Urinary bladder (tissue), 4 donors: ENCODE results near the gene OGFOD2. TPM values are rescaled to one million over a fixed set of nuclear protein-coding genes. Genes with fewer than 3 reads are reported as not detected.

Experiments used
- DNase-seq: peaks from one replicate; pipeline ENCODE4 v3.0.0-alpha.2; 2015; ENCODE audit errors: extremely low spot score
- H3K27ac ChIP-seq: one replicate; pipeline ENCODE4 v1.5.1; 2013; ENCODE audit warnings: low read depth, mild to moderate bottlenecking, moderate library complexity
- H3K36me3 ChIP-seq: one replicate; pipeline ENCODE4 v1.6.1; 2013; ENCODE audit warnings: mild to moderate bottlenecking, moderate library complexity; ENCODE audit not compliant: insufficient read depth
- H3K4me1 ChIP-seq: one replicate; pipeline ENCODE4 v1.6.1; 2013; ENCODE audit warnings: mild to moderate bottlenecking, moderate library complexity; ENCODE audit not compliant: insufficient read depth
- H3K4me3 ChIP-seq: one replicate; pipeline ENCODE4 v1.5.1; 2013; ENCODE audit warnings: low read depth, low read length
- WGBS: extraction: QIAGEN DNeasy Blood & Tissue Kit; methylation state at CpG from one replicate; pipeline ENCODE4 v1.1.7; 2013; 5-methylcytosine and 5-hydroxymethylcytosine counted together
- polyA plus RNA-seq: library from polyadenylated mRNA; stranded (reverse); fragments of 200-250 nt; gene quantifications from one replicate; pipeline ENCODE4 v1.2.3, GENCODE V29; 2013
- total RNA-seq: library from RNA; depleted of rRNA; stranded (reverse); fragments of >200 nt; gene quantifications from one replicate; pipeline ENCODE4 v1.2.3, GENCODE V29; 2014
- donor health status: healthy with polysubstance abuse.
- donor health status: healthy.

OGFOD2 gene
- total and polyA plus RNA-seq, 2 donors, result 6.5 to 17.1 TPM

GRCh38 chr12:122977153-122977552 is 2.1 kb downstream of the OGFOD2 start:
- Histone ChIP-seq H3K36me3 (no peaks in the 10 kb centered on the region), H3K4me3 (no peak overlapping the region), H3K27ac (no peak overlapping the region), H3K4me1 (peaks cover 1% of the 10 kb centered on the region)
- no peak for DNase-seq
- 93% methylated on average over 6 of the region's 6 CpGs for WGBS

- DNase-seq, result no peak
- H3K4me3 ChIP-seq, result no peak overlapping the region
- H3K4me1 ChIP-seq, result peaks cover 1% of the 10 kb centered on the region
- H3K36me3 ChIP-seq, result no peaks in the 10 kb centered on the region
- H3K27ac ChIP-seq, result no peak overlapping the region
- 88% methylated on average over 9 of the region's 9 CpGs for WGBS
Observed at GRCh38 chr12:122977655-122978392, 2.8 kb downstream of the OGFOD2 start.

GRCh38 chr12:122978507-122978955 is 3.5 kb downstream of the OGFOD2 start:
- WGBS, result 88% methylated on average over 21 of the region's 21 CpGs
- H3K27ac ChIP-seq, result no peak overlapping the region
- H3K4me1 ChIP-seq, result peaks cover 1% of the 10 kb centered on the region
- DNase-seq, result no peak
- no peak overlapping the region for H3K4me3 ChIP-seq
- H3K36me3 ChIP-seq, result no peaks in the 10 kb centered on the region

DNA sequence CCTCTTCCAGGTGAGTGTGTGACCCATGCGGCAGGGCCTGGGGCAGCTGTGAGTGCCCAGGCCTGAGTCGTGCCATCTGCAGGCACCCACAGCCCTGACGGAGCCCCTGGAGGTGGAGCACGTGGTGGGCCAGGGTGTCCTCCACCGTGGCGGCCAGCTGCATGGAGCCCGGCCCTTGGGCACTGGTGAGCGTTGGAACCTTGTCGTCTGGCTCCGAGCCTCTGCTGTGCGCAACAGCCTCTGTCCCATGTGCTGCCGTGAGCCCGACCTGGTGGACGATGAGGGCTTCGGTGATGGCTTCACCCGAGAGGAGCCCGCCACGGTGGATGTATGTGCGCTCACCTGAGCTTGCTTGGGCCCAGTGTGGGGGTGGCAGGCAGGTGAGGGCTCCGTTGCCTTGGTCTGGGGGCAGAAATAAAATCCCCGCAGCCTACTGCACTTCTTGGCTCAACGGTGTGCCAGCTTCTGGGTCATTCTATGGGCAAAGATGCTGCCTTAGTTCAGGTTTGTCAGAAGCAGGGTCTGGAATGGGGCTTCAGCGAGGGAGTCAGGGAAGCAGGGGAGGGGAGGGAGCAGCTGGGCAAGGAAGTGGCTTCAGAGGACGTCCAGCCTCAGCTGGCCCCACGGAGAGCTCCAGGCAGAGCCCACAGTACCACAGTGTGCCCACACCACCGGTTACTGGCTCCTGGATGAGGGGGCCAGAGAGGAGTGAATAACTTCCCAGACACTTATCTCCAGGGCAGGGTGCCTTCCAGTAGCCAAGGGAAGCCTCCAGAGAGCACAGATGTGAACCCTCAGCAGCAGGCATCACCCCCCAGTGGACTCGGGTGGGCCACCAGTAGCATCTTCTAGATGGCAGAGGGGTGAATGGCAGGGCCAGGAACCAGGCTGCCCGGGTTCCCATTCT is 4.2 kb downstream of the OGFOD2 start:
- 76% methylated on average over 28 of the region's 28 CpGs for WGBS
- Histone ChIP-seq H3K36me3 (no peaks in the 10 kb centered on the region), H3K4me1 (no peaks in the 10 kb centered on the region), H3K4me3 (no peak overlapping the region), H3K27ac (no peak overlapping the region)
- DNase-seq, result no peak

- 7% methylated on average over 7 of the region's 7 CpGs for WGBS
- H3K4me3 ChIP-seq, result peak overlapping the region; percentile 88
- H3K4me1 ChIP-seq, result no peaks in the 10 kb centered on the region
- no peak overlapping the region for H3K27ac ChIP-seq
- no peaks in the 10 kb centered on the region for H3K36me3 ChIP-seq
- DNase-seq, result no peak
Observed at GRCh38 chr12:122979908-122980182, 4.8 kb downstream of the OGFOD2 start.

GRCh38 chr12:122980183-122981035 is 5.4 kb downstream of the OGFOD2 start, which contains the start of gene ARL6IP4:
TSS of gene ARL6IP4 (plus strand) at chr12:122980681. CDS start at chr12:122981140, 459 bp downstream.
- DNase-seq, result no peak
- Histone ChIP-seq H3K27ac (peak within 1 kb of the TSS; percentile 80), H3K4me1 (no peaks in the 10 kb centered on the region), H3K36me3 (no peaks in the 10 kb centered on the region), H3K4me3 (peak within 1 kb of the TSS; percentile 88)
- WGBS, result under 1% methylated on average over 96 of the region's 96 CpGs

GRCh38 chr12:122981036-122981471 is 6.0 kb downstream of the OGFOD2 start:
- WGBS, result under 1% methylated on average over 40 of the region's 40 CpGs
- Histone ChIP-seq H3K4me3 (peak overlapping the region; percentile 88), H3K36me3 (no peaks in the 10 kb centered on the region), H3K27ac (peak overlapping the region; percentile 80), H3K4me1 (no peaks in the 10 kb centered on the region)
- DNase-seq, result no peak

DNA sequence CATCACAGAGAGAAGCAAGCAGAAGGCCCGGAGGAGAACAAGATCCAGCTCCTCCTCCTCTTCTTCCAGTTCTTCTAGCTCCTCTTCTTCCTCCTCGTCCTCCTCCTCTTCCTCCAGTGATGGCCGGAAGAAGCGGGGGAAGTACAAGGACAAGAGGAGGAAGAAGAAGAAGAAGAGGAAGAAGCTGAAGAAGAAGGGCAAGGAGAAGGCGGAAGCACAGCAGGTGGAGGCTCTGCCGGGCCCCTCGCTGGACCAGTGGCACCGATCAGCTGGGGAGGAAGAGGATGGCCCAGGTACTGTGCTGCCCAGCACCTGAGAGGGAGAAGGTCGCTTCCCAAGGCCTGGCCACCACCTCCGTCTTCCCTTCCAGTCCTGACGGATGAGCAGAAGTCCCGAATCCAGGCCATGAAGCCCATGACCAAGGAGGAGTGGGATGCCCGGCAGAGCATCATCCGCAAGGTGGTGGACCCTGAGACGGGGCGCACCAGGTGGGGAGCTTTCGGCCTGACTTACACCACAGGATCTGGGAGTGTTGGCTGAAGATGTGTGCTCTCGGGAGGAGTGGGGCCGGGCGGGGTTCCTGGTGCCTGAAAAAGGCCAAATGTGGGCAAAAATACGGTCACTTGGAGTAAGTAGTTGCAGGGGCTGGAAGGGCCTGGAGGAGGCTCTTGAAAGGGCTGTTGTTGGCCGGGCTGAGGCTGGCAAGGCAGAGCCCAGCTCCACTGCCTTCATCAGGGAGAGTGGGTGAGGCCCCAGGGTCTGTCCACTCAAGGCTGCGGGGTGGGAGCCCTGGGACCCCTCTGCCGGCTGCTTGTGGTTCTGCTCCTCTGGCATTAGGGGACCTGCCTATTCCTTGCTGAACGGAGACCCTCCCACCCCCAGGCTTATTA is 6.8 kb downstream of the OGFOD2 start:
- 64% methylated on average over 25 of the region's 25 CpGs for WGBS
- DNase-seq, result no peak
- no peaks in the 10 kb centered on the region for H3K4me1 ChIP-seq
- H3K4me3 ChIP-seq, result peak overlapping the region; percentile 88
- H3K36me3 ChIP-seq, result no peaks in the 10 kb centered on the region
- H3K27ac ChIP-seq, result no peak overlapping the region

GRCh38 chr12:122982477-122982815 is 7.4 kb downstream of the OGFOD2 start:
- no peaks in the 10 kb centered on the region for H3K4me1 ChIP-seq
- H3K36me3 ChIP-seq, result no peaks in the 10 kb centered on the region
- no peak overlapping the region for H3K27ac ChIP-seq
- DNase-seq, result no peak
- no peak overlapping the region for H3K4me3 ChIP-seq
- WGBS, result 67% methylated on average over 11 of the region's 11 CpGs

GRCh38 chr12:122982963-122983788 is 8.1 kb downstream of the OGFOD2 start:
- WGBS, result 68% methylated on average over 21 of the region's 21 CpGs
- Histone ChIP-seq H3K36me3 (no peaks in the 10 kb centered on the region), H3K4me3 (no peak overlapping the region), H3K27ac (no peak overlapping the region), H3K4me1 (no peaks in the 10 kb centered on the region)
- DNase-seq, result no peak

GRCh38 chr12:122983789-122984515 is 8.9 kb downstream of the OGFOD2 start:
- H3K4me3 ChIP-seq, result no peak overlapping the region
- 32% methylated on average over 9 of the region's 9 CpGs for WGBS
- DNase-seq, result no peak
- no peaks in the 10 kb centered on the region for H3K4me1 ChIP-seq
- H3K27ac ChIP-seq, result no peak overlapping the region
- H3K36me3 ChIP-seq, result no peaks in the 10 kb centered on the region
